IPS-11a (cell line): ENCODE results near the gene YTHDF1.

ENCODE experiments used
- H3K4me3 ChIP-seq: one replicate; pipeline ENCODE4 v1.5.1; 2013; ENCODE audit warnings: low read depth, low read length, control low read depth

YTHDF1 gene

GRCh38 chr20:63212393-63212730 is 3.6 kb downstream of the YTHDF1 start:
- no peak overlapping the region for H3K4me3 ChIP-seq

DNA sequence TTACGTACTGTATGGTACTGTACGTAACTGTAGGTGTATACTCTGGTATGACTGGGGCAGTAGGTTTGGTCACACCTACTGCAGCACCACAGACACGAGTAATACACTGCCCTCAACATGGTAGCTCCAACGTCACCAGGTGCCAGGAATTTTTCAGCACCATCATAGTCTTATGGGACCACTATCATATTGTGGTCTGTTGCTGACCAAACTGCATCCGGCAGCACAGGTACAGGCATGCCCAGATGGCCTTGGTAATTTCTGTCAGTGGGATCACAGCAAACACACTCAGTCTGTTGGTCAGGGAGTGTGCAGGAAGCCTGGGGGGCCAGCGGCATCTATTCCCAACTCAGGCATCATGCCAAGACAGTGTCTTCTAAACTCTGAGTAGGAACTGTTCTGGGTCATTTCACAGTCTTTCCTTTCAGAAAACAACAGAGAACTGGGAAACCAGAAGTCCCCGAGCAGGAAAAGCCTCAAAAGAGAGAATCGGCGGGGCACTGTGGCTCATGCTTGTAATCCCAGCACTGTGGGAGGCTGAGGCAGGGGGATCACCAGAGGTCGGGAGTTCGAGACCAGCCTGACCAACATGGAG is 5.8 kb downstream of the YTHDF1 start:
- no peak overlapping the region for H3K4me3 ChIP-seq

GRCh38 chr20:63208346-63208909 is 7.5 kb downstream of the YTHDF1 start:
- H3K4me3 ChIP-seq: no peak overlapping the region

DNA sequence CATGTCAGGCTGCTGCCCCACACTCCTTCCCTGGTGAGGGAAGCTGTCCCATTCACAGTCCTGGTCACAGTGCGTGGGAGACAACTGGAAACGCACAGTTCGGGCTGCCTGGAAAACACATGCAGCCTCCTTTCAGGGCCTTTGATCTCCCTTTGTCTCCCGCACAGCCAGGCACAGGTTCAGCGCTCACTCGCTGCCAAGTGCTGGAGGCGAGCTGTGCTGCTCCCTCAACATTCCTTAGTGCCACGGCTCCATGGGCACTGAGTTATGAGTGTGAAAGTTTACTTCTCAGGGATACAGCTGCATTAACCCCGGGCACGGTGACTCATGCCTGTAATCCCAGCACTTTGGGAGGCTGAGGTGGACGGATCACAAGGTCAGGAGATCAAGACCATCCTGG is 9.1 kb downstream of the YTHDF1 start:
- no peak overlapping the region for H3K4me3 ChIP-seq

- H3K4me3 ChIP-seq: no peak overlapping the region
Measured at GRCh38 chr20:63205896-63206295, 10.0 kb downstream of the YTHDF1 start.

- no peak overlapping the region for H3K4me3 ChIP-seq
Measured at GRCh38 chr20:63204362-63204761, 11.6 kb downstream of the YTHDF1 start.

GRCh38 chr20:63202811-63203526 is 13.0 kb downstream of the YTHDF1 start:
- H3K4me3 ChIP-seq: no peak overlapping the region

GRCh38 chr20:63202021-63202420 is 13.9 kb downstream of the YTHDF1 start:
- no peak overlapping the region for H3K4me3 ChIP-seq

DNA sequence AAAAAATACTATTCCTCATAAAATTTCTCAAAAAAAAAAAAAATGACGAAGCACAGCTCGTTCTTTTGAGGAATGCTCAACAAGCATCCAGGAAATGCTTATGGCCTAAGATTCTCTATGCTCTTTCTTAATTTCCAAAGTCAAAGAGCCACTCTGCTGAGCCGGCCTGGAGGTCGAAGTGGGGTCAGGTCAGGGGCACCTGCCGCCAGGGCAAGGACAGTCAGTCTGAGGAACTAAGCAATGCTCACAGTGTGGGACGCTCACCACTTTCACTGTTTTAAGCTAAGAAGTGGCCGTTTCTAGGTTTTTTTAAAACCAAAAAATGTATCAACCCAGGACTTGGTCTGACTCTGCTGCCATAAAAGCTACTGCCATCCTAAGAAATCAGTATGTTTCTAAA is 17.3 kb downstream of the YTHDF1 start:
- no peak overlapping the region for H3K4me3 ChIP-seq

DNA sequence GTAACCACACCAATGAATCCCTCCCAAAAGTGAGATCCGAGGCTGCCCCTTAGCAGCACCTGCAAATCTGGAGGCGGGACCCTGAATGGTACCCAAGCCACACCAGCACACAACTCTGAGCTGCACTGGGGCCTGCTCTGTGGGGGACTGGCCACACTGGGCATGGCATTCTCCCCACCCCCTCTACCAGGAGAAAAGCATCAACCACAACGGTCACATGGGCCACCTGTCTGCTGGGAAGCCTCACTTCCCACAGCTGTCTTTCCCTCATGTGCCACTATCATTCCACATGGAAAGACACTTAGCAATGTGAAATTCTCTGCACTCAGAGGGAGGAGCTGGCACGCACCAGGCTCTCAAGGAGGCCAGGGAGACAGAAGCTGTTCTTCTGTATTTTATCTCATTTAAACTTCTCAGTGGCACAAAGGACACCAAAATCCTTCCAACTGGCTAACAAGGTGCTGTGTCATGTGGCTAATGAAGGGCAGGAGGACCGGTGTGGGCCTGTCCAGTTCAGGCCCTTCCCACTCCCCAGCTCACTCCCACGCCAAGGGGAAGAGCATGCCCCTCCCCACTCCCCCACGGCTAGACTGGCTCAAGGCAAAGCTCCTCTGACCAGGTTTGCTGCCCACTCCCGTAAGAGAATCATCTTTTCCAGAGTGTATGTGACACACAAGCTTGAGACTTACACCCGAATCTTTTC is 19.0 kb downstream of the YTHDF1 start:
- no peak overlapping the region for H3K4me3 ChIP-seq

GRCh38 chr20:63194797-63195173 is 21.1 kb downstream of the YTHDF1 start:
- H3K4me3 ChIP-seq: no peak overlapping the region

DNA sequence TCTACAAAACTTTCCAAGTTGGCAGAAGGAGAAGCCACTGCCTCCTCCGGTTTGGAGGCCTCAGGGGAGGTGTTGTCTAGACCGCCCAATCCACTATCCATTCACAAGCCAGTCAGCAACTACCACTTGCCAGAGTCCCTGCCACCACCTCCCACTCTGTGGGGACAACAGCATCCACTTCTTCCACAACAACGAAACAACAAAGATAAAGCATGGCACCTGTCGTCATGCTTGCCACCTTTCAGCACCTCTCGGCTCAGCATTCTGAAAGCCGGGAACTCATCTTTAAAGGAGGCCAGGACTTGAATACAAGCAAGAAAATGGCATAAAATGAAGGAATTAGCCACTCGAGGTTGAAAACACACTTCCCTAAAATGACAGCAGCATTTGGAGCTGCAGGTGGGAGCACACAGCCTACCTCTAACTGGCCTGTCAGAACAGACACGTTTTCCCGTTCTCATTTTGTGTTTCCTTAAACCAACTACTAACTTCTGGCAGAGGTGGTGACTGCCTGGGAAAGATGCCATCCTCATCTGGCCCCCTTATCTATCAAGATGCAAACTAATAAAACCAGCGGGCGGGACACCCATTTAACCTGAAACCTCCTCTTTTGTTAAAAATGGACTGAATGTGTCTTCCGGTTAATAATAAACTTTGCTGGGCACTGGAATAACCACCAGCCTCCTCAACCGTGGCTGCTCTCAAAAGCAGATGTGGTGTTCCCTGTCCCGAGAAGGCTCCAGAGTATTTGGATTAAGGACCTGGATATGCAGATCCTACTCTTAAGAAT is 21.7 kb downstream of the YTHDF1 start:
- no peak overlapping the region for H3K4me3 ChIP-seq

GRCh38 chr20:63192721-63193120 is 23.2 kb downstream of the YTHDF1 start:
- no peak overlapping the region for H3K4me3 ChIP-seq

GRCh38 chr20:63191400-63191799 is 24.5 kb downstream of the YTHDF1 start:
- no peak overlapping the region for H3K4me3 ChIP-seq

DNA sequence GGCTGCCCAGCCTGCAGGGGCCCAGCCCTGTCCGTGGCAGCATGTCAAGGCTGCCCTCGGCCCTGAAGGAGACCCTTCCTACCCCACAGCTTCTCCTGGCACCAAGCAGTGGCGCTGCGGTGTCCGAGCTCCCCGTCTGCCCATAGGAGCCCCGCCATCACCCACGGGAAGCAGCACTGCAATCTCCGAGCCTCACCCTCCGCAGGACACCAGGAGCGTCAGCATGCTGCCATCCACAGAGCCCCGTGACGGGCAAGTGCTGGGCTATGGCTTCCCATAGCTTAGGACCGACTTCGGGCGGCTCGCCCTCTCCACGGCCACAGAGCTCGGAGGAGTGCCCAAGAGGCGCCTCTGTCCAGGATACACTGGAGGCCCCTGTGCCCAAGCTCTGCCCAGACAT is 25.1 kb downstream of the YTHDF1 start:
- no peak overlapping the region for H3K4me3 ChIP-seq

DNA sequence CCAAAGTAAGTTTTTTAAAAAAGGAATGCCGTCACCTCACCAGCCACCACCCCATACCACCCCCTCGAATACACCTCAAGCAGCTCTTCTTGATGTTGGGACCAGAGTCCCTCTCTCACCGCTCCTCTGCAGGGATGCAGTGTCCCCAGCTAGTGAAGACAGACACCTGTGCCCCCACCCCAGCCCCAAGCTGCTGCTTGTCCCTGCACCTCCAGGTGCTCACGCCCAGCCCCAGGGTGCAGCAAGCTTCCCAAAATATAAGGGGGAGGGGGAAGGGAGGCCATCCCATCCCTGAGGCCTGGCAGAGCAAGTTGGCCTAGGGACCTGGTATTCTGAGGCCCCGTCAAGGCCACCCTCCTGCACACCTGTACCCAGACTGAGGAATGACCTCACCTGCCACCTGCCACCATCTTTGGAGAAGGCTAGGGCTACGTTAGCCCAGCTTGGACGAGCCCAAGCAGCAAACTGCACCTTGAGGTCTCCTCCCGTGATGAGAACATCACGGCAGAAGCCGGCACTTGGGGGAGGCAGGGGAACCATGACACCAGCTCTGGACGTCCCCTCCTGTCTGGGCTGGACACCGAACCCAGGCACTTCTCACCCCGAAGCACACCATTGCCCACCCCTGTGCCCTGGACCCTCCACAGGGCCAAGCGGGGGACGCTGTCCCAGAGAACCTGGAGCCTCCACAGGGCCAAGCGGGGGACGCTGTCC is 25.9 kb downstream of the YTHDF1 start:
- no peak overlapping the region for H3K4me3 ChIP-seq

DNA sequence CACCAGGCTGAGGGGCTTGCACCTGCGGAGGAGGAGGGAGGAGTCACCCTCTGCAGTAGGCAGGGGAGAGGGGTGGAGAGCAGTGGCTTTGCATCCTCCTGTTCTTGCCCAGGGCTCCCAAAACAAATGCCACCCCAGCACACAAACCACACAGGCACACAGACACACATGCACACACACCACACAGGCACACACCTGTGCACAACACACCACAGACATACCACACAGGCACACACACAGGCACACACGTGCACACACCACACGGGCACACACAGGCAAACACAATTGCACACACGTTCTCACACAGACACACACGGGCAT is 26.6 kb downstream of the YTHDF1 start:
- H3K4me3 ChIP-seq: no peak overlapping the region

GRCh38 chr20:63188641-63189321 is 27.1 kb downstream of the YTHDF1 start:
- H3K4me3 ChIP-seq: no peak overlapping the region

- H3K4me3 ChIP-seq: no peak overlapping the region
Measured at GRCh38 chr20:63188159-63188442, 27.8 kb downstream of the YTHDF1 start.

GRCh38 chr20:63187338-63188158 is 28.4 kb downstream of the YTHDF1 start:
- H3K4me3 ChIP-seq: no peak overlapping the region
